ENCODE data around the gene C1QTNF3.
A peak's percentile ranks its signal among the peaks of the same experiment; 100 is the strongest.
"Not testable (repeated sequence)": the region's sequence is repeated elsewhere in the genome, so short reads cannot be mapped to it uniquely, and the experiment has no call there.

Gene C1QTNF3

DNA sequence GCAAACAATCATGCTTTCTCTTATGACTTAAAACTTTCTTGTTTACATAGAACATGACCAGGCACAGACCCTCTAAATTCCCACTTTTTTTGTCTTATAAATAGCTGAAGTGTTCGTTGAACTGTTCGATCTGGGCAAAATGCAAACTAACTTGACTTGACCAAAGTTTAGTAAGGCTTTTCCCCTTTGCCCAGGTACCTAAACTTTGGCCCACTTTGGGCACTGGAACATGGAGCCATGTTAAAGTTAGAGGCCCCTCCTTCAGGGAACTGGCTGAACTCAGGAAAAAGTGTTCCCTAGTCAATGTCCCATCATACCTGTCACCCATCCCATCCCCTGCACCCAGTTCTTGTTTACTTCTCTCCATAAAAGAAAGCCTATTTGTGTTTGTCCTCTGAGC is 25.8 kb downstream of the C1QTNF3 start:
- no peak for DNase-seq

DNA sequence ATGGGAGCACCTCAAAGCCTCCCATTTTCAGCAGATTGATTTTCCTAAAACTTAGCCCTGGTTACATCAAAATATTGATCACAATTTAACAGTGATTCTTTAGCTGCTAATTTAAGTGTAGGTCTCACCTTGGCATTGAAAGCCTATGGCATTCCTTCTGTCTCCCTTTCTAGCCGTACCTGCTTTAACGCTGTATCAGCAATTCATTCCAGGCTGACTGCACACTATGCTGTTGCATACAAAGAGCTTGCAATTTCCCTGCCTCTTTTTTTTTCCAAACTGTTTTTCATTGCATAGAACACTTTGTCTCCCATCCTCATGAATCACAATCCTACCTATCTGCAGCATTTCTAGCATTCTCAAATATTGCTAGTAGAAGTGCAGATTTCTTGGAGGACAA is 26.3 kb downstream of the C1QTNF3 start:
- no peak for DNase-seq

DNA sequence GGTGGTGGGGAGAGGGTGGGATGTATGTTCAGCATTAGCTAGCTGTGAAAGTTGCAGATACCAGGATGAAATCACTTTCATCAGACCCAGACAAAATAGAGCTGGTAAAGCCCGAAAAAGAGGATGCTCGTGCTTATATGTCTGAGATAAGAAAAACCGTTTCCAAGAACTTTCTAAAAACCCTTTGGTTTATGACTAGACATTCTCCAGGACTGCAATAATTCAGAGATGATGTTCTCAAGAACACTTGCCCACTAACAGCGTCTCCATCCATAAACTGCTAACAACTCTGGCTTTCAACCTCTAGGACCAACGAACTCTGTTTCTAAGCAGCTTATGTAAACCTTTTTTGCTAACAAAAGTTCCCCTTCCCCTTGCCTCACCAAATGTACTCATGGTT is 26.8 kb downstream of the C1QTNF3 start:
- DNase-seq, result no peak

DNA sequence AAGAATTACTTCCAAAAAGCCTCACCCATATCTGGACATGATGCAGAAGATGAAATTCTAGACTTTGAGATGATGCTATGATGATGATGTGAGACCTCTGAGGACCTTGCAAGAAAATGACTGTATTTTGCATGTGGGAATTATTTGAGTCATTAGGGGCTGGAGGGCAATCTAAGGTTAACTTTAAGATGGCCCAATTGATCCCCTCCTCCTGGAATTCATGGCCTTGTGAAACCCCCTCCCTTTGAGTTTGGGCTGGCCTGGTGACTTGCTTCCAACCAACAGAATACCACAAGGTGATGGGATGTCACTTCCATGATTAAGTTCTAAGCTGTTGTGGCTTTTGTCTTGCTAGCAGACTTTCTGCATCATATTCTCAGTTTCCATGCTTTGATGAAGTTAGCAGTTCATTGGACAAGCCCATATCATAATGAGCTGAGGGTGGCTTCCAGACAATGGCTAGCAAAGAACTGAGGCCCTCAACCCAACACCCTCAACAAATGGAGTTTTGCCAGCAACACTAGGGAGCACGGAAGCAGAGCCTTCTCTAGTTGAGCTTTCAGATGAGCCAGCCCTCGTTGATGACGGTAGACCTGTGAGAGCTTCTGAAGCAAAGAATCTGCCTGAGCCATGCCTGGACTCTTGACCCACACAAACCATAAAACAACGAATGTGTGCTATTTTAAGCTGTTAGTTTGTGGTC is 27.7 kb downstream of the C1QTNF3 start:
- no peak for DNase-seq

DNA sequence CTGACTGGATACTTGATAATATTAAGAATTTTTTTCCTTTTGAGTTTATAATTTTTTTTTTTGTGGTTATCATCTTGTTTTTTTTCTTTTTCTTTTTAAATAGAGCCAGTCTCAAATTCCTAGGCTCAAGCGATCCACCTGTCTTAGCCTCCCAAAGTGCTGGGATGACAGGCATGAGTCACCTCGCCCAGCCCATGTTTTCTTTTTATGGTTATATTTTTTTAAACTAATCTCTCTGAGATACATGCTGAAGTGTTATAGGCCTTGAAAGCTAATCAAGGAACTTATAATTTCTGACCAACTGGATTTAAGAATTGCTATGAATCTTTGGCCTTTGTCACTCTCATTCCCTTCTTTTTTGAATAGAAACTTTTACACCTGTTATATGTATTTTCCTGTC is 28.4 kb downstream of the C1QTNF3 start:
- no peak for DNase-seq

DNA sequence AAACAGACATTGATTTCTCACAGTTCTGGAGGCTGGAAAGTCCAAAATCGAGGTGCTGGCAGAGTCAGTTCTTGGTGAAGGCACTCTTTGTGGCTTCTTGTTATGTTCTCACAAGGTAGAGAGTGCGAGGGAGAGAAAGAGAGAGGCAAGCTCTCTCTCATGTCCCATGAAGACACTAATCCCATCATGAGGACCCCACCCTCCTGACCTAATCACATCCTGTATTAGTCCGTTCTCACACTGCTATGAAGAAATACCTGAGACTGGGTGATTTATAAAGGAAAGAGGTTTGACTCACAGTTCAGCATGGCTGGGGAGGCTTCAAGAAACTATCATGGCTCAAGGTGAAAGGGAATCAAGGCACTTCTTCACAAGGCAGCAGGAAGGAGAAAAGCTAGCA is 29.5 kb downstream of the C1QTNF3 start:
- no peak for DNase-seq

DNA sequence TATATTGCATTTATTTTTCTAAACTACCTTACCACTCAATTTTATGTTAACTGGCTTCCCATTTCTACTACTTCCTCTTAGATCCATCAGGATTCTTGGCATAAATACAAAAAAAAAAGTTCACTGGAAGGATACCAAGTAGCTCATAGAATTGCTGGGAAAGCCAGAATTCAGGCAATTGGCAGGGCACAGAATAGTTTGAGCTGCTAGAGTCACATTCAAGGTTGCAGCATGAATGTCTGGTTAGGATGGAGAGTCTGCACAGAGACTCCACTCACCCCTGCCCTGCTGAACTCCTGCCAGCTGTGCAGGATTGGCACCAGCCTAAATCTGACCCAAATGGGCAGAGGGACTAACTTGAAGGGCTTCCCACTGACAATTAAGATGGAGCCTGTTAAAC is 30.2 kb downstream of the C1QTNF3 start:
- DNase-seq, result no peak

DNA sequence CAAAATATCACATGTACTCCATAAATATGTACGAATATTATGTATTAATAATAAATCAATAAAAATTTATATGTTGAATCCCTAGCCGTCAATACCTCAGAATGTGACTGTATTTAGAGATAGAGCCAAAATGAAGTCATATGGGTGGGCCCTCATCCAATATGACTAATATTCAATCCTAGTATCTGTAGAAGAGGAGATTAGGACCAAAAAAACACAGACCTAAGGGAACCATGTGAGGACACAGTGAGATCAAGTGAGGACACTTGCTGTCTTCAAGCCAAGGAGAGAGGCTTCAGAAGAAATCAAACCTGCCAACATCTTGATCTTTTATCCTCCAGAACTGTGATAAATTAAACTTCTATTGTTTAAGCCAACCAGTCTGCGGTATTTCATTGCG is 31.5 kb downstream of the C1QTNF3 start:
- no peak for DNase-seq

DNA sequence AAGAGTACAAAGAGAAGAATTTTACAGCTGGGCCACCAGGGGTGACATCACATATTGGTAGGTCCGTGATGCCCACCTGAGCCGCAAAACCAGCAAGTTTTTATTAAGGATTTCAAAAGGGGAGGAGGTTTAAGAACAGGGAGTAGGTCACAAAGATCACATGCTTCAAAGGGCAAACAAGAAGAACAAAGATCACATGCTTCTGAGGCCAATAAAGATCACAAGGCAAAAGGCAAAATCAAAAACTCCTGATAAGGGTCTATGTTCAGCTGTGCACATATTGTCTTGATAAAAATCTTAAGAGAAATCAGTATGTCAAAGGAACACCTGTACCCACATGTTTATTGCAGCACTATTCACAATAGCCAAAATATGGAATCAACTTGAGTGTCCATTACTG is 32.9 kb downstream of the C1QTNF3 start:
- not testable (repeated sequence) for DNase-seq

DNA sequence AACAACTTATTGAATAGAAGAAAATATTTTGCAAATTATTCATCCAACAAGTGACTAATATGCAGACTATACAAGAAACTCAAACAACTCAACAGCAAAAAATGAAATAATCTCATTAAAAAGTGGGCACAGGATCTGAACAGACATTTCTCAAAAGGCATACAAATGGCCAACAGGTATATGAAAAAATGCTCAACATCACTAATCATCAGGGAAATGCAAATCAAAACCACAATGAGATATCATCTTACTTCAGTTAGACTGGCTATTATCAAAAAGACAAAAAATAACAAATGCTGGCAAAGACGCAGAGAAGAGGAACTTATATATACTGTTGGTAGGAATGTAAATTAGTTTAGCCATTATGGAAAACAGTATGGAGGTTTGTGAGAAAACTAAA is 33.4 kb downstream of the C1QTNF3 start:
- no peak for DNase-seq

DNA sequence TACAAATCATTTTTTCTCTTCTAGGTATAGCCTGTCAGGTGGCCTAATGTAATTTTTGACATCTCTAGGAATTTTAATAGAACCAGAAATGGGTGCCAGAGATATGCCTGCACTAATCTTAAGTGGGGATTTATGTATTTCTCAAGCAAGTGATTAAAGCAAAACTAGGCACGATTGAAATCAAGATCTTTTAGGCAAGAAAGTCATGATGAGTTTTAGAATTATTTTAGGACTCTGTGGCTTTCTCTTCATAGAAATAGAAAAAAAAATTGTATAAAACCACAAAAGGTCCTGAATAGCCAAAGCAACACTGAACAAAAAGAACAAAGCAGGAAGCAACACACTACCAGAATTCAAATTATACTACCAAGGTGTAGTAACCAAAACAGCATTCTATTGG is 34.2 kb downstream of the C1QTNF3 start:
- no peak for DNase-seq

DNA sequence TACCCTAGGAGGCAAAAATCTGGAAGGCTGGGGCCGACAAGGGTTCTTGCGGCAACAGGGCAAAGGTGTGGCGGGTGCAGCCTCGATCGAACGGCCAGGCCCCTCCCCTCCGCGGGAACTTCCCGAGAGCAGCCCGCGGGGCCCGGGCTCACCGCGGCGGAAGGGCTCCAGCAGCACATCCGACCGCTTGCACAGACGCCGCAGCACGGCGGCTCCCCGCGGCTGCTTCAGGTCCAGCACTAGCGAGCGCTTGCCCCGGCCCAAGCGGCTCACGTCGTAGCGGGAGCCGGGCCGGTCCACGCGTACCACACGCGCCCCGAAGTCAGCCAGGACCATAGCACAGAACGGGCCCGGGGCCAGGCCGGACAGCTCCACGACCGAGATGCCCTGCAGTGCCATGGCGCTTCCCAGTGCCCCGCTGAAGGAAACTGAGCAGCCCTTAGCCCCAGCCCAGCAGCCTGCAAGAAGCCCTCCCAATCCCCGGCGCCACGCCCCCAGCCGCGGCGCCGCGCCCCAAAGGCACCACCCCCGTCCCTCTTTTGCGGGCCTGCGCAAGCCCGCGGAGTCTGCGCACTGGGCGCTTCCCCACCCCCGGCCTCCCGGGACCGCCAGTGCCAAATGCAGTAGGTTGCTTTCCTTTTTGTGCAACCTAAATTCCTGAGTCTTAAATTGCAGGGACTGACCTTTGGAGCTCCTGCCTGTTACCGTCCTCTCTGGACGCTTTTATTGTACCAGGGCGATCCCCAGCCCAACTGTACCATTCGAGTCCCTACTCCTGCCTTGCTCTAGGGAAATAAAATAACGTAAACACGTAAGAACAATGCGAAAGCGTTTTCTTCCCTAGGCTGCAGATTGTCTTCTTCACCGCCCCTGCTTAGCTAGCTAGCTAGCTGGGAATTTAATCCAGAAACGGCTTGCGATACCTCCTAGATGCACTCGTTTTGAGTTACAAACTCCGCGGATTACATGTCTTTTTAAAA is 35.1 kb downstream of the C1QTNF3 start, which contains the start of gene AMACR:
Gene AMACR, minus strand, starts transcription at position 430 of the 980 bp plus-strand sequence. Its CDS starts 31 bp downstream, at position 399.
- peak; percentile 97 for DNase-seq

DNA sequence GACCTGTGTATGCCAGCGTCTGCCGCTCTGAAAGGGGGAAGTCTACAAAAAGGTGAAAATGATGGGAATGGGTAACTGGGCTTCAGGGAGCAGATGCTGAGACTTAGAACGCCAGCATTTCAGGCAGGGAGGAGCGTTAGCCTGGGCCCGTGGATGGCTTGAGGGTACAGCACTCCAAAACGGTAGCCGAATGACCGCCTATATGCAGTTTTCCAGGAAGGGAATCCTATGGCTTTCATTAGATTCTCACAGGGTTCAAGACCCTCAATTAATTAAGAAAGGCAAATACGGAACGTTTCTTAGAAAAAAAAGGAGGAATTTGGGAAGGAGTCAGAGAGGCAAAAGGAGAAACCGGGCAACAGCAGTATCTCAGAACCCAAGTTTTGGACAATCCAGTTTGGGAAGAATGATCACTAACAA is 35.8 kb downstream of the C1QTNF3 start:
- no peak for DNase-seq

DNA sequence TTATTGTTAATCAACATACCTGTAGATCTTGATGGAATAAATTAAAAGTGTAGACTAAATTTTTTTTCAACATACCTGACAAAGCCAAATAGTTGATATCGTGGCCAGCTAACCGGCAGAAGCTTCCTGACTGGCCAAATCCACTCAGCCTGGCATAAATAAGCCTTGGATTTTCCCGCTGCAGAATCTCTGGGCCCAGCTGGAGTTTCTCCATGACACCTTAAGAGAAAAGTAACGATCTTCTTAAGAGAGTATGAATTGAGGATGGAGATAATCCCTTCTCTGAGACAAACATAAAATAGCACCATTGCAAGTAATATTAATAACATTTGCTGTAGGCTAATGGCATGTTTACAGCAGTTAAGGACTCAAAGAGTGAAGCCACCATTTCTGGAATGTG is 37.3 kb downstream of the C1QTNF3 start:
- no peak for DNase-seq

DNA sequence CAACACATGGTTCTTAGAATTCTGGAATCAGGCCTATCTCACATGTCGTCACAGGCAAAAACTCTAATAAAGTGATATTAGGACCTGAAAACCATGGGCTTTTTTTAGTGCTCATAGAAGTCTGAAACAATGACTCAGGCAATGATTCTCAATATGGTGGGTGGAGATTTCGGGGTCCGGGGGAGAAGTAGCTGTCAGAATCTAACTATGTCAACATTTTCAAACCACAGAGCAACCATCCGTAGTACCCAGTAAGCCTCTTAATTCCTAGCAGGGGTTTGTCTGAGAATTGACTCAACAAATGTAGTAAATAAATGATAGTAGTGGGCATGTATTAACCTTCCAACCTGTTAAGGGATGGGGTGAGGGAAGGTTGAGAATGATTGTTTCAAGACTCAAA is 37.8 kb downstream of the C1QTNF3 start:
- DNase-seq, result no peak

DNA sequence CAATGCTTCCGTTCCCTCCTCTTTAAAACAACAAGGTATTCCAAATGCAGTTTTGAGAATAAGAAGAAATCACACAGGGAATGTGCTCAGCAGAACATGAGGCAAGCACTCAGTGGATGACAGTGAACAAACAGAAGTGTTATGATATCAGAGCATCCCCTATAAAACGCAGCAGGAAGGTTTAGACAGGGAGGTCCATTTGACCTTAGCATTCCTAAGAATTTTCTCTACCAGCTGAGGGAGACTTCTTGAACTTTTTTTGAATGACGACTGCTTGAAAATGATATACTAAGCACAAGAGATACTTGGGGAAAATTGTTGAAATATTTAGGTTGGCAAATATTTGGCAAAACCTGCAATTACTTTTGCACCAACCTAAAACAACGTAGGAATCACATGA is 39.1 kb downstream of the C1QTNF3 start:
- DNase-seq, result no peak

DNA sequence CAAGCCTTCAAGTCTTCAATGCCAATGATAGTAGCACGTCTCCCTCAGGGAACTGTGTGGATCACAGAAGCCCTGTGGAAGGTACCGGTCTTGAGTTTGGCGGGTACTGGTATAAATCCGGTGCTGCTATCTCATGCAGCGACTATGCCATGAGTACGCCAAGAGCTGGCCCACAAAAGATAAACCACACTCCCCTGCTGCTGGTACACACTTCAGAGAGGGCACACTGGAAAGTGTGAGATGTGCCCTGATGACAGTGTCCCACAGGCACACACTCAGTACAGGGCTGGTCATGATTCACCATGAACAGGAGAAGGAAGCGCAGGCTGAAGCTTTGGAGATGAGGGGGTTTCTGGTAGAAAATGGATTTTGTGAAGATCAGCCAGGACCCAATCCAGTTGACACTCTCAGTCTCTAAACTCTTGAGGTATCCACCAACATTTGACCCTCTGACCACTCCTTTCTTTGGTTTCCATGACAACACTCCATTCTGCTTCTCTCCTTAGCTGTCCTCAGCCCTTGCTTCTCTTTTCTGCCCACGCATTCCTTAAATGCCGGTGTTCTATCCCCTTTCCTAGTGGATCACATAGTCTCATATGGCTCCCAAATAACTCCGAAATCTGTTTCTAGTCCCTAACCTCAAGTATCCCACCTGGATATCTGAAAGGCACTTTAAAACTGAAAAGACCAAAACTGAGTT is 40.2 kb downstream of the C1QTNF3 start:
- no peak for DNase-seq

DNA sequence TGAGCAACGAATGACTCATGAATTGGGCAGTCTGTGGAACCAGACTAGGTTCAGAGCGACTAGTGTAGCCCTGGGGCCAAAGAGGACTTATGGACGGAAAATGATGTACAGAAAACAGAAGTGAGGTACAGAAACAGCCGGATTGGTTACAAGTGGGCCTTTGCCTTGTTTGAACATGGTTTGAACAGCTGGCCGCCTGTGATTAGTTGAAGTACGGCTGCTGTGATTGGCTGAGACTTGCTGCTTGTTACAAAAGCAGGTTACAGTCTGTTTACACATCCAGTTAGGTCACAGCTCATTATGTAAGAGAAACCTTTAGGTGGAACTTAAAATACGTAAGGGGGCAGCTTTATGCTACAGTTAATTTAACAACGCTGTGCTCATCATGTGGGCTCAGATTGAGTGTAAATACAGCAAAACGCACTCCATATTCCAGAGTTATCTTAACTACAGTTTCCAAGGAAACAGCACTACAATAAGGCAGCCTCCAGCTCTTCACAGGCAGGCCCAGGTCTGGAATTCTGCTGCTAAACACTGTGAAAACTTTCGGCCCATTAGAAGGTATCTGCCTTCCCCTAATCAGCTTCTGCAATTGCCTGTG is 41.7 kb downstream of the C1QTNF3 start:
- peak; percentile 99 for DNase-seq

DNA sequence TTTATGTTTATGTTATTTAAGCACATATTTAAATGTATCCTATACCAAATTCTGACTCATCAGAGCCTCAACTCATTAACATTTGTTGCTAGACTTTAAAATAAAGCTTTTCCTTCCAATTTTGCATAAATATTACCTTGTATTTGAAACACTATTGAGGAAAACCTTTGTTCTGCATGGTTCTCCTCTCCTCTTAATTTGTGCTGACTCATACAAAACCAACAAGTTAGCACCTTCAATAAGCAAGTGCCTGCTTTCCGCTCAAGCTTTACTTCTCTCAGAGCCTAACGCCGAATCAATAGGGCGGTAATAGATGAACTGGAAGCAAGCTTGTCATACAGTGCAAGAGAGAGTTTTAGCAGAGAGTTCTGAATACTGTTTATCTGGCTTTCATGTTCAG is 43.0 kb downstream of the C1QTNF3 start:
- DNase-seq, result no peak

DNA sequence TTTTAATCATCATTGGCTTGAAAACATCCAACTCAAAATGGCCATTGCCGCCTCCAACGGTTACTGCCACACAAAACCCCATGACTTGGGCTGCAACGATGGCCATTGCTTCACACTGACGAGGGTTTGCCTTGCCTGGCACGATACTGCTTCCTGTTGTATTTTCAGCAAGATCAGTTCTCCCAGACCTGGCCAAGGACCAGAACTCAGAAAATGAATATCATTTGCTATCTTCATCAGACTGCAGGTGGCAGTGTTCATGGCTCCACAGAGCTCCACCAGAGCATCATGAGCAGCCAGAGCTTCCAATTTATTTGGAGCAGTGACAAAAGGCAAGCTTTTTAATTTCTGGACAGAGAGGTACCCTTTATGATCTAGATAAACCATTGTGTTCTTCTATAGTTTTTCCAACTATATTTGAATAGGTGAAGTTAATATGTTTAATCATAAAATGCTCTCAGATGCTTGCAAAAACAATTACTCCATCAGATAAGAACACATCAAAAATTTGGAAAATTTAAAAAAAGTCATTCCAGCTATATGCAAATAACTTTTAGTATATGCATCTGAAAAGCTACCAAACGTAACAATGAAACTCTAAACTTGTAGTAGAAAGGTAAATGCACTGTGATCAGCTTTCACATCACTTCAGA is 45.6 kb downstream of the C1QTNF3 start:
- peak; percentile 56 for DNase-seq

DNA sequence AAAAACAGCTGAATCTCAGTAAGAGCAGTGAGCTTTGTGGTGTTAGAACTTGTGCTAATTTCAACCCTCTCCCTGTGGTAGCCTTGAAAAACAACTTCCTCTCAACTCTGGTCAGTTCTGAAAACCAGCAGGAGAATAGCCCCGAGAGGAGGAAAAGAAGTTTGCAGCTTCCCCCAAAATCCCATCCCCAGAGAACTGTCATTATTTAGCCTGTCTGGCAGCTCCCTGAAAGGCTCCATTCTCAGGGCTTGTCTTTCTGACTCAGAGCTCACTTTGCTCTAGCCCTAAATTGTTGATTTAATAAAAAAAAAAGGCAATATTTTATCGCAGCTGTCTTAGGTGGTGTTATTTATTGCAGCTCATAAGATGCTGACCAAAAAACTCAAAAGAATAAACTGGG is 47.1 kb downstream of the C1QTNF3 start:
- DNase-seq, result no peak

DNA sequence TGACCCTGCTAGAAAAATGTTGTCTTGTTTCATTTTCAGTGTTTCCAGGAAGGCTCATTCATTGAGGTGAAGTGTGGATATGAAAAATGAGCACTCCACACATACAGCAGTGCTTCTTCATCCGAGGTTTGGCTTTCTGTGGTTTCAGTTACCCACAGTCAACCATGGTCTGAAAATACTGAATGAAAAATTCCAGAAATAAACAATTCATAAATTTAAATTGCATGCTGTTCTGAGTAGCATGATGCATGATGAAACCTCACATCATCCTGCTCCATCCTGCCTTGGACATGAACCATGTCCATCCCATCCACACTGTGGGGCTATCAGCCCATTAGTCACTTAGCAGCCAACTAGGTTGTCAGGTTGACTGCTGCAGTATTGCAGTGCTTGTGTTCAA is 48.2 kb downstream of the C1QTNF3 start:
- no peak for DNase-seq

DNA sequence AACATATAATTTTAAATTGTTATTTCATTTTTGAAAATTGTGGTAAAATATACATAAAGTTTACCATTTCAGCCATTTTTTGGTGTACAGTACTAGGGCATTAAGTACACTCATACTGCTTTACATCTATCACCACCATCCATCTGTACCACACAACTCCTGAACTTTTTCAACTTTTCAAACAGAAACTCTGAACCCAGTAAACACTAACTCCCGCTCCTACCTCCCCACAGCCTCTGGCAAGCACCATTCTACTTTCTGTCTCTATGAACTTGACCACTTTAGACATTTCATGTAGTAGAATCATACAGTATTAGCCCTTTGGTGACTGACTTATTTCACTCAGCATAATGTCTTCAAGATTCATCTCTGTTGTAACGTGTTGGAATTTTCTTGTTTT is 50.1 kb downstream of the C1QTNF3 start:
- DNase-seq, result no peak

Measured in NCI-H2171 treated with DMSO at 0.1 percent for 48 hours (cell line).